ENCODE results near the gene IL27RA. TPM values are rescaled to one million over a fixed set of nuclear protein-coding genes. Genes with fewer than 3 reads are reported as not detected.
A peak's percentile ranks its signal among the peaks of the same experiment; 100 is the strongest.

IL27RA gene
- total RNA-seq, 1 experiment from 2014 or later = 14.2 TPM

DNA sequence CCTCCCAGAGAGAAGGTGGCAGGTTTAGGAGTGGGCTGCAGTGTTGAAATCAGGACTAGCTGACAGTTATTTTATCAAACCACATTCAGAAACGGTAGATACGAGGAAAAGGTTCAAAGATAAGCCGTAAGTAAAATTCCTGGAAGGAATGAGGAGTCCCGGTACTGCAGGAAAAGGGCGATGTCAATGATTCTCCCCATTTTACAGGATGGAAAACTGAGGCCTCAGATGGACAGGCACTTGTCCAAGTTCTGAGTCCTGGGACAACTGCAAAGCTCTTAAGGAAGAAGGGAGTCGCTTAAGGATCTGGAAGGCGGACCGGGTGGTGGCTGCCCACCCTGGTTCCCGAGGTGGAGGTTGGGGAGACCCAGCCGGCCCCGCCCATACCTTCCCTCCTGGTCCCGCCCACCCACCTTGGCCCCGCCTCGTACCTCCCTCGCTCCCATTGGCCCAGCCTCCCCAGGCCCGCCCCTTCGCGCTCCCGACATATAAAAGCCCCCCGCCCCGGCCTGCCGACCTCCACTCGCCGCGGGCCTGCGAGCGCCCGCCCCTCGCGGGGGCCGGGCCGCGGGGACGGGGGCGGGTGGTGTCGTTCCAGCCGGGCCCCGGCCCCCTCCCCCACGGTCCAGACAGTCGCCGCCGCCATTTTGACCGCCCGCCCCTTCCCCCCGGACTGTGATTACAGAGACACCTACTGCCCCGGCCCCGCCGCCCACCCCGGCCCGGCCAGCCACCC lies 26.0 kb upstream of the IL27RA start:
- Histone ChIP-seq H3K9me3 (ENCODE audit: low read length) (no peaks in the 10 kb centered on the region), H3K4me3 (ENCODE audit: low read length) (peak overlapping the region; percentile 84), H3K9me2 (replicated peaks; ENCODE audit: low read length) (no peaks in the 10 kb centered on the region), H3K4me1 (ENCODE audit: insufficient read depth, low read length) (peaks cover 13% of the 10 kb centered on the region), H3K27me3 (ENCODE audit: low read length) (no peaks in the 10 kb centered on the region), H3K36me3 (ENCODE audit: low read depth, low read length) (no peaks in the 10 kb centered on the region), H3K27ac (ENCODE audit: low read length) (peak overlapping the region; percentile 91), H3F3A (ENCODE audit: low read length, unreplicated experiment) (peaks cover 7% of the 10 kb centered on the region), H2AFZ (ENCODE audit: low read length) (peak overlapping the region; percentile 97), H3K79me2 (ENCODE audit: low read length) (peaks cover 34% of the 10 kb centered on the region), H3K4me2 (ENCODE audit: low read length) (peak overlapping the region; percentile 85), H3K9ac (ENCODE audit: low read length) (peak overlapping the region; percentile 98), H4K20me1 (ENCODE audit: low read length) (no peaks in the 10 kb centered on the region)
- intact Hi-C loops (cut with micrococcal nuclease) = loop anchor here (2.0 kb wide), 1 partner anchor 75 kb away; no protein-coding TSS in a partner anchor
- TSS peak; percentile 64 for BruUV-seq (replicated peaks)
- TF ChIP-seq EZH2phosphoT487 (IDR thresholded peaks at IDR 0.05; ENCODE audit: borderline replicate concordance, low read length) (no peak), CTCF (conservative IDR thresholded peaks at IDR 0.05; ENCODE audit: low read depth, low read length) (no peak), EZH2 (IDR thresholded peaks at IDR 0.05; ENCODE audit: low read length, unreplicated experiment) (no peak)
- CTCF ChIA-PET = interaction anchor here (1.0 kb wide), 1 partner anchor 26 kb away, joined by 3 read pairs; the partner anchor contains the start of gene IL27RA
- DNase-seq (peak; percentile 91), ATAC-seq (peak; percentile 53)
- POLR2A ChIA-PET (ENCODE audit: unreplicated experiment) = interaction anchor here (1.1 kb wide), 1 partner anchor 210 kb away, joined by 3 read pairs; the partner anchor contains the start of gene ZSWIM4

DNA sequence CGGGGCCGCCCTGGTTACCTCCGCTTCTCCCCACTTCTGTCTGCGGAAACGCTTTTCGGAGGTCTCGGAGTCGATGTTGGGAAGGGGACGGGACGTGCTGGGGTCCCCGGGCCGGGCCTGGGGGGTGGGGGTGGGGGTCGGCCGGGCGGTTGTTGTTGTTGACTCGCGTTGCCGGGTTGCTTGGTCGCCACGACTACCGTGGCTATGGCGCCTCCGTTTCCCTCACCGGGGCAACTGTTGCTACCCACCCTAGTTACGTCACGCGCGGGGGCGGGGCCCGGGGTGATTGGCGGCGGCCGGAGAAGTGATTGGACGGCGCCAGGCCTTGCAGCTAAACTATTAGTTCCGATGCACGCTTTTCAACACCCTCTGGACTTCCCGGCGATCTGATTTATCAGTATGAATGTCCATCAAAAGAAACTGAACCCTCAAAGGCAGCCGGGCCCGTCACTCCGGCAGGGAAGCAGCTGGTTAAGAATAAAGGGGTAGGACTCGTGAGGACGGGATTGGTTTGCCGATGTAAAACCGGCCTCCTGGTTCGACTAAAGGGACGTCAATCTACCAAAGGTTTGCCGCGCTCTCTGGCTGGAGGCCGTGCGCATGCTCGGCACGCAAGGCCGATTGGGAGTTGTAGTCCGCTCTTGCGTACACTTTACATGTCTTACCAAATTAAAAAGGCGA lies 25.3 kb upstream of the IL27RA start, which contains the start of gene RFX1:
TSS of gene RFX1 (minus strand) at position 236 of the 681 bp plus-strand sequence. CDS start 12,477 bp downstream, outside the sequence.
- no peak for TF ChIP-seq EZH2 (IDR thresholded peaks at IDR 0.05; ENCODE audit: low read length, unreplicated experiment)
- TF ChIP-seq EZH2phosphoT487 (IDR thresholded peaks at IDR 0.05; ENCODE audit: borderline replicate concordance, low read length) = no peak
- no peak for TF ChIP-seq CTCF (conservative IDR thresholded peaks at IDR 0.05; ENCODE audit: low read depth, low read length)
- H3K27ac ChIP-seq (ENCODE audit: low read length) = peak within 1 kb of the TSS; percentile 91
- intact Hi-C loops (cut with micrococcal nuclease) = loop anchor here (2.0 kb wide), 1 partner anchor 75 kb away; no protein-coding TSS in a partner anchor
- peak within 1 kb of the TSS; percentile 97 for H2AFZ ChIP-seq (ENCODE audit: low read length)
- no peaks in the 10 kb centered on the region for H3K27me3 ChIP-seq (ENCODE audit: low read length)
- H3K9me2 ChIP-seq (replicated peaks; ENCODE audit: low read length) = no peaks in the 10 kb centered on the region
- H3K9me3 ChIP-seq (ENCODE audit: low read length) = no peaks in the 10 kb centered on the region
- peak; percentile 100 for DNase-seq
- H3K4me2 ChIP-seq (ENCODE audit: low read length) = peak within 1 kb of the TSS; percentile 85
- CTCF ChIA-PET = interaction anchor here (1.0 kb wide), 1 partner anchor 25 kb away, joined by 3 read pairs; the partner anchor contains the start of gene IL27RA
- peaks cover 29% of the 10 kb centered on the region for H3K79me2 ChIP-seq (ENCODE audit: low read length)
- H3K9ac ChIP-seq (ENCODE audit: low read length) = peak within 1 kb of the TSS; percentile 98
- peaks cover 7% of the 10 kb centered on the region for H3F3A ChIP-seq (ENCODE audit: low read length, unreplicated experiment)
- POLR2A ChIA-PET (ENCODE audit: unreplicated experiment) = interaction anchor here (0.6 to 1.1 kb wide), 5 partner anchors 14 to 211 kb away, joined by 3 to 4 read pairs (median 3); partner anchors contain the start of genes DCAF15 and ZSWIM4
- H3K4me3 ChIP-seq (ENCODE audit: low read length) = peak within 1 kb of the TSS; percentile 84
- no peaks in the 10 kb centered on the region for H4K20me1 ChIP-seq (ENCODE audit: low read length)
- H3K36me3 ChIP-seq (ENCODE audit: low read depth, low read length) = no peaks in the 10 kb centered on the region
- H3K4me1 ChIP-seq (ENCODE audit: insufficient read depth, low read length) = peaks cover 13% of the 10 kb centered on the region
- no TSS peak for BruUV-seq (replicated peaks)
- peak; percentile 90 for ATAC-seq
